ENCODE data around the gene TGIF1.
"Not testable (repeated sequence)": the region's sequence is repeated elsewhere in the genome, so short reads cannot be mapped to it uniquely, and the experiment has no call there.

TGIF1 gene

DNA sequence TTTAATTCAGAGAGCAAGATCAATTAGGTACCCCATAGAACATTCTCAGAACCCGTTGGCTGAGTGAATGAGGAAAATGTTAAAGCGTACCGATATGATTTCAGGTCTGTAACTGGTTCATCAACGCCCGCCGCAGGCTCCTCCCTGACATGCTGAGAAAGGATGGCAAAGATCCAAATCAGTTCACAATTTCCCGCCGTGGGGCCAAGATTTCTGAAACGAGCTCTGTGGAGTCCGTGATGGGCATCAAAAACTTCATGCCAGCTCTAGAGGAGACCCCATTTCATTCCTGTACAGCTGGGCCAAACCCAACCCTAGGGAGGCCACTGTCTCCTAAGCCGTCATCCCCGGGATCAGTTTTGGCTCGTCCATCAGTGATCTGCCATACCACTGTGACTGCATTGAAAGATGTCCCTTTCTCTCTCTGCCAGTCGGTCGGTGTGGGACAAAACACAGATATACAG lies 7.3 kb downstream of the TGIF1 start:
- DNase-seq, result no peak

DNA sequence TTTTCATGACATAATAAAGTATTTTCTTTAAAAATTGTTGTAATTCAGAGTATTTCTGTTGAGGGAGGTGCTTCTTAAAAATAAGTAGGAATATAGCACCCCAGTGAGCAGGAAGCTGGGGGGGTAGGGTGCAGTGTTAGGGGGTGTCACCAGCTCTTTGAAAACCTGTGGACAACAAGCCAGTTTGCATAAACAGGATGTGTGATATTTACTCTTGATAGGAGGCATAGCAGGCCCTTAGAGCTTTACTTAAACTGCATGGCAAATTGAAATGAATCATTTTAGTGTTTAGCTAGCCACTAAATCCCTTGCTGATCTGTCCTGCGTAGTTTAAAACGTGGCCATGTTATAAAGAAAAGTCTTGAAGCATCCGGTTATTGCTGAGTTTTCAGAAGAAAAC lies 8.4 kb downstream of the TGIF1 start:
- no peak for DNase-seq

DNA sequence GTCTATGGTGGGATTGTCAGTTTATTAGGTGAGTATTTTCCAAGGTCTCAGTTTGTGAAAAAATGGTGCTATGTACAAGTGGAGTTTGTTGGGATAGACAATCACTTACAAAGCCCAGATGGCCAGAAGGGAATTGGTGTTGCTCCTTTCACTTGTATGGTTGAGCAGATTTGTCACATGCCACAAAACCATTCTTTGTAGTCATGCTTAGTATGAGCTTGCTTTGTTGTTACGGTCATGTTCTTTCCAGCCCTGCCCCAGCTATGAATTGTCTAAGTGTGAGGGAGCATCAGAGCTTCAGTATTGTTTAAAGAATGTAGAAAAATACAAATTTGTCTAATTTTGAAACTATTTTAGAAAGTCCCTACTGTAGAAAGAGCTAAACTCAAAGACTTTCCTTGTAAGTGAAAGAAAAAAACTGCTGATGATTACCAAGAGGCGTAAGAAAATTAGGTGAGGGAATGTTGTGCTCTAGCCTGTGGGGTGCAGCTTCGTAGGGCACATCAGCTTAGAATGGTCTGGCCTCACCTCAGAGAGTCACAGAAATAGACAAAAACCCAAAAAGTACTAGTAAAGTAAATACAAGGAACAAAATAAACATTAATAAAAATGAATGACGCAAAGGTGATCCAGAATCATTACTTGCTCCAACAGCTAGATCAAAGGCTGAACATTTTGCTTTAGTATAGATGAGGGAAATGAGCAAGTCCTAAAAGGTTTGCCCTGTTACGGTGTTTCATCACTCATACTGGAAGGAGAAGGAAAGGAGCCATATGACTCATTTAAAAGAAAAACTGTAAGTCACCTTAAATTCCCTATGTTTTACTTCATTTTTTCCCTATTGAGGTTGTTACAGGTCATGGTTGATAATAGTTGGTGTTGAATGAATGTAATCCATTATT lies 9.2 kb downstream of the TGIF1 start:
- DNase-seq, result peak; percentile 29

DNA sequence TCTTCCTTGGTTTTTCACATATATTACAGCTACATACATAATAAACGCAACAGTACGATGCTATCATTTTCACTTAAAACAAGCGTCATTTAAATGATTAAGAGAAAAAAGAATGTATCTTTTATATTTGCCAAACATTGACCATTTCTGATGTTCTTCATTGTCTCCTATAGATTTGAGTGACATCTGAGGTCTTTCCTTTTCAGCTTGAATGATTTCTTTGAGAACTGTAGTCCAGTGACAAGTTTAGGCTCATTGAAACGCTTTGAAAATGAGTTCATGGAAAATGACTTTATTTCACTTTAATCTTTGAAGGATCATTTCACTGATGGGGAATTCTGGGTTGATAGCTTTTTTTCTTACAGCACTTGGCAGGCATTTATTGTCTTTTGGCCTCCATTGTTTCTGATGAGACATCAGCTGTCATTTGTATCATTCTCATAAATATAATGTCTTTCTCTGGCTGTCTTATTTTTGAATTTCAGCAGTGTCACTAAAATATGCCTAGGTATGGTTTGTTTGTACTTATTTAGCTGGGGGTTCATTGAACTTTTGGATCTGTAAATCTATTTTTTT lies 10.9 kb downstream of the TGIF1 start:
- no peak for DNase-seq

DNA sequence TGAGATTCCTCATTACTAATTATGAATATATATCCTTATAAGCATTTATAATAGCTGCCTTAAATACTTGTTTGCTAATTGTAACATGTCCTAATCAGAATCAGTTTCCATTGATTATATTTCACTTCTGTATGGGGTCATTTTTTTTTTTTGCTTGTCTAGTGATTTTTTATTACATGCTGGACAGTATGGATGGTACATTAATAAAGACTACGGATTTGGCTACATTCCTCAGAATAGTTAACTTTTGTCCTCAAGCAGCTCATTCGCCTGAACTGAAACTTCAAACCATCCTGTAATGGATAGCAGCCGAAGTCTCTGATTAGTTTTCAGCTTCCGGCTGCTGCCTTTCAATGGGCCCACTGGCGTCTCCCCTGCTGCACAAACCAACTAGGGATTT lies 11.7 kb downstream of the TGIF1 start:
- no peak for DNase-seq

DNA sequence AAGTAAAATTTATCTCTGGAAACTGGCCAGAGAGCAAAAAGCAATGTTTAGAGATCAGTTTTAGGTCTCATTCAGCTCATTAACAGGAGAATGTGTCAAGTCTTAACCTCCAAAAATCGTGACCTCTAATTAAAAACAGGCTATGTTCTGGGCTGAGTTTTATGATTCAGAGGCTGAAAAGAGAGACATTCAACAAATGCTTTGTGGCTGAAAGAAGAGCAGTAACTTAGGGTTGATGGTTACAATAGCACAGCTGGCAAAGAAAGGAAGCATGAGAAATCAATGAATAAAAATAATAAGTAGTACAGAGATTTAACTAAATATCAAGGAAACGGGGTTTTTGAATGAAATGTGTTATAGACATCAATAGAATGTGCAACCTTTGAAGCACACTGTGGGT lies 13.1 kb downstream of the TGIF1 start:
- no peak for DNase-seq

DNA sequence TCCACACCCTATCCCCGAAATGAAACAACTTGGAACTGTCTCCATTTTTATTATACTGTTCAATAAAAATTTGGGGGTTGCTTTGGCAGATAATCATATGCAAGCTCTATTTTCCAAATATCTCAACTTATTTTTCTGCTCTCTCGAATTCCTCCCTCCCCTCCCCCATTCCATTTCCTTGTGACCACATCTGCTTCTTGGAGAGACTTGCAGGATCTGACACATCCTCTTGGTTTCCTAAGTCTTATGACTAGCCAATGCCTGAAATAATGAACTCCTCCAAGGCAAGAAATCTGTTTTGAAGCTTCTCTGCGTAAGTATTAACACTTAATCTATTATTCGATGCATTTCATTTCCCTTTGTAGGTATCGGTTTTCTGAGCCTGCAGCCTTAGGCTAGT lies 16.1 kb downstream of the TGIF1 start:
- no peak for DNase-seq

DNA sequence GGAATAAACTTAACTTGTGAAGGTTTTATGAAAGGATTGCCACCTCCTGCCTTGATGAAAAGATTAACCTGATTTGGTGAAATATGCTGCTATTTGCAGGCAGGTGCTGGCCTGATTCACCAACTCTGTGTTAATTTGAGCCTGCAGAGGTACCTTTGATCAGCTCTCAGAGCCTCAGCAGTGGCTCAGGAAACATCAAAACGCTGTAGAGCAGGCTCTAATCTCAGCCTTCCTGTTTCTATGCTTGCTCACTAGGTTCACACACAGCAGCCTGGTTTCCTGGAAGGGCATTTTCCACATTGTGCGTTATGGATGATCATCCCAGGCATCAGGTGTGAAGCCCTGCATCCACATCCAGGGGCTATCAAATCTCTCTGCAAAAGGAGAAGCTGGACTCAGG lies 16.9 kb downstream of the TGIF1 start:
- no peak for DNase-seq

DNA sequence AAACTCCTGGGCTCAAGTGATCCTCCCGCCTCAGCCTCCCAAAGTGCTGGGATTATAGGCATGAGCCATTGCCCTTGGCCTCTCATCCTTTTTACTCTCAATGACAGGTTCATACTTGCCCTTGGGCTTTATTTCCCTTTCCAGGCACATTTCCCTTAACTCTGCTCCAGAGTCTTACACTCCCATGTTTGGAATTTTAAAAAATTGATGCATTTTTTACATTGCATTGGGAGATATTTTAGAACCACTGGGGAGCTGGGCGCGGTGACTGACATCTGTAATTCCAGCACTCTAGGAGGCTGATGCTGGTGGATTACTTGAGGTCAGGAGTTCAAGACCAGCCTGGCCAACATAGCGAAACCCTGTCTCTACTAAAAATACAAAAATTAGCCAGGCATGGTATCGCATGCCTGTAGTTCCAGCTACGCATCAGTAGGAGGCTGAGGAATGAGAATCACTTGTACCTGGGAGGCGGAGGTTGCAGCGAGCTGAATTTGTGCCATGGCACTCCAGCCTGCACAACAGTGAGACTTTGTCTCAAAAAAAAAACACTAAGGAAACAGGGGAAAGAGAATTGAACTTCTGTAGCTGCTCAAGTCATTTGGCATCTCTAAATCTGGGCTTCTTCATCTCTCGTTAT lies 18.2 kb downstream of the TGIF1 start:
- DNase-seq, result no peak

DNA sequence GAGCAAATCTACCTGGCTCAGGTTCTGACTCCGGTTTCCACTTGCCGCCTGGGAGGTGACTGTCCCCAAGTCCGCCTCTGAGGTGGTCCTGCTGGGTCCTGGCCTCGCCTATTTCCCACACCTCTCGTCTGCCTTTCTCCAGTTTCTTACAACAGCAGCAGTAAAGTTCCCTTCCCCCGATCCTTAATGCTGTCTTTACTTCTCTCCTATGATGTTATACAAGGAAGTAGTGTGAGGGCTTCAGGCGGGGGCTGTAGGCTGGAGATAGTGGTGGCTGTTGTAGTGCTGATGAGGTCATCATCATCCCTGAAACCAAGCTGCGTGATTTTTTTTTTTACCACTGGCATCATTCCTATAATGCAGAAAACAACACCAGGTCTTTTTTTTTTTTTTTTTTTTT lies 18.9 kb downstream of the TGIF1 start:
- no peak for DNase-seq

DNA sequence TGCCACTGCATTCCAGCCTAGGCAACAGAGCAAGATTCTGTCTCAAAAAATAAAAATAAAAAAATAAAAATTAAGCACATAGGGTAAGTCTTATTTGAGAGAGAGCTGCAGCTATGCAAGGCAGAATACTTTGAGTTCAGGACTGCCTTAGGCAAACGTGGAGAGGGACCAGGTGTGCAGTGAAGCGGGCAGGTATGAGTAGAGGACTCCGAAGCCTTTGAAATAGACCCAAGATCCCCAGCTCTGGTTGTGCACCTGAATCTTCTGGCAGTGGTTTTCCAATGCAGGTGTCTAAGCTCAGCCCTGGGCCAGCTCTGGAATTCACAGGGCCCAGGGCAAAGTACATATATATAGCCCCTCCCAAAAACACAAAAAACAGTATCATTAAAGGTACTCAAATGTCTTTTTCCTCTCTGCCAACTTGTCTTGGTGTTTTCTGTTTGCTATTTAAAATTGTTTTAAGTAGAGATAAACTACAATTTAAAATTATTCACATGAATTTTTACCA lies 21.2 kb downstream of the TGIF1 start:
- no peak for DNase-seq

DNA sequence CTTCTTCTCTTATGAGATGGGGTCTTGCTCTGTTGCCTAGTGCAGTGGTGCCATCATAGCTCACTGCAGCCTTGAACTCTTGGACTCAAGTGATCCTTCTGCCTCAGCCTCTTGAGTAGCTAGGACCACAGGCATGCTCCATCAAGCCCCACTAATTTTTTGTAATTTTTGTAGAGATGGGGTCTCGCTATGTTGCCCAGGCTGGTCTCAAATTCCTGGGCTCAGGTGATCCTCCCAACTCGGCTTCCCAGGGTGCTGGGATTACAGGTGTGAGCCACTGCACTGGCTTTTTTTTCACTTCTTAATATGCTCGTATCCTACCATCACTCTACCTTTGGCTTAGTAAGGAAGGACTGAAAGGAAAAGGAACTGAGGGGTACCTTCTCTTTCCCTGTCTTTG lies 22.1 kb downstream of the TGIF1 start:
- DNase-seq, result not testable (repeated sequence)

DNA sequence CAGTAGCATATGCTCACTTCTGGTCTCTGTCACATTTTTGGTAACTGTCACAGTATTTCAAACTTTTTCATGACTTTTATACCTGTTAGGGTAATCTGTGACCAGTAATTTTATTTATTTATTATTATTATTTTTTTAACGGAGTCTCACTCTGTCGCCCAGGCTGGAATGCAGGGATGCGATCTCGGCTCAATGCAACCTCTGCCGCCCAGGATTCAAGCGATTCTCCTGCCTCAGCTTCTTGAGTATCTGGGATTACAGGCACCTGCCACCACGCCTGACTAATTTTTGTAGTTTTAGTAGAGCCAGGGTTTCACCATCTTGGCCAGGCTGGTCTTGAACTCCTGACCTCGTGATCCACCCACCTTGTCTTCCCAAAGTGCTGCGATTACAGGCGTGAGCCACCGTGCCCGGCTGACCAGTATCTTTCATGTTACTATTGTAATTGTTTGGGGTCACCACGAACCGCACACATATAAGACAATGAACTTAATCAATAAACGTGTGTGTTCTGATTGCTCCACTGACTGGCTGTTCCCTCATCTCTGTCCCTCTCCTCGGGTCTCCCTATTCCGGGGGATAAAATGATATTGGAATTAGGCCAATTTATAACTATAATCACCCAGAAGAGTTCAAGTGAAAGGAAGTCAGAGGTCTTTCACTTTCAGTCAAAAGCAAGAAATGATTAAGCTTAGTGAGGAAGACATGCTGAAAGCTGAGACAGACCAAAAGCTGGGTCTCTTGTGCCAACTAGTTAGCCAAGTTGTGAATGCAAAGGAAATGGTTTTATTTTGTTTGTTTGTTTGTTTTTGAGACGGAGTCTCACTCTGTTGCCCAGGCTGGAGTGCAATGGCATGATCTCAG lies 22.9 kb downstream of the TGIF1 start:
- no peak for DNase-seq

DNA sequence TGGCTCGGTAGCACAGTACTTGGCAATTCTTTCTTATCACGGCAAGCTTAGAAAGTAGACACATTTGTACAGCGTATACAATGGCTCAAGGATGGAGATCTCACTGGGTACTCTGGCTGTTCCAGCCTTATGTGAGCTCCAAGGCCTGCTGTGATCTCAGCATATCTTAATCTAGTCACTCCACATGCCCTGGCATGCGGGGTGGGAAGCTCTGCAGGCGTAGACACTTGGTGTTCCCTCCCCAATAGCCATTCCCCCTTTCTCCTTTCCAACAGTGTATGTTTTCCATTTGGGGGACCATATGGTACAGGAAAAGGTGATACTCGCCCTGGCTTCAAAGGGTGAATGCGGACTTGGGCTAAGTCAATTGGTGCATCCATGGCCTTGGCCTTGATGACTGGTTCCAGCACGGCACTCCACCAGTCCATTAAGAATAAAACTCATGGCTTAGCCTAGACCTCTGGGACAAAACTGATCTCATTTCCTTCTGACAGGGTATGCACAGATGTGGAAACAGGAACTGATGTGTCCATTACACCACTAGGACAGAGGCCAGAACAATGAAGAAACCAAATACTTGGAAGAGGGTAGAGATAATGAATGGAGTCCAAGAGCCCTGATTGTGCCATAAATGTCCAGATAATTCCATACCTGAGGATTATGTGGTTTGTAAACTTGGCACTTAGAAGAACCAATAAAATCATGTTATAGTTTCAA lies 28.4 kb downstream of the TGIF1 start:
- no peak for DNase-seq

DNA sequence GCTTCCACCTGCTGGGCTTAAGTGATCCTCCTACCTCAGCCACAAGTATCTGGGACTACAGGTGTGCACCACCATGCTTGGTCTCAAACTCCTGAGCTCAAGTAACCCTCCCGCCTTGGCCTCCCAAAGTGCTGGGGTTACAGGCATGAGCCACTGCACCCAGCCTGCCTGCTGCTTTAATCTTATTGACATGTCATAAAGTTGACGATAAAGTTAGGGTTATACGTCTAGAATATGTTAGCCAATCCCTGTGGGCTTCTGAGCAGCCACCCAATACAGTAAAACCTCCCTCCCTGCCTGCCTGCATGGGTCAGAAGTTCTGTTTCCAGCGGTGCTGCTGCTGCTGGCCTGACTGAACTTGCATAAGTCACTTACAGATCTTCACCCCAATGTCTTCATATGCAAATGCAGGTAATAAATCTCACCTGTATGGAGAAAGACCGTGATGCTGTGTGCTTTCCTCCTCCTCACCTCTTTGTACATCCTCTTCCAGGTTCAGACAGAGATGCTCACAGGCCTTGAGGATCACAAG lies 30.1 kb downstream of the TGIF1 start:
- no peak for DNase-seq

DNA sequence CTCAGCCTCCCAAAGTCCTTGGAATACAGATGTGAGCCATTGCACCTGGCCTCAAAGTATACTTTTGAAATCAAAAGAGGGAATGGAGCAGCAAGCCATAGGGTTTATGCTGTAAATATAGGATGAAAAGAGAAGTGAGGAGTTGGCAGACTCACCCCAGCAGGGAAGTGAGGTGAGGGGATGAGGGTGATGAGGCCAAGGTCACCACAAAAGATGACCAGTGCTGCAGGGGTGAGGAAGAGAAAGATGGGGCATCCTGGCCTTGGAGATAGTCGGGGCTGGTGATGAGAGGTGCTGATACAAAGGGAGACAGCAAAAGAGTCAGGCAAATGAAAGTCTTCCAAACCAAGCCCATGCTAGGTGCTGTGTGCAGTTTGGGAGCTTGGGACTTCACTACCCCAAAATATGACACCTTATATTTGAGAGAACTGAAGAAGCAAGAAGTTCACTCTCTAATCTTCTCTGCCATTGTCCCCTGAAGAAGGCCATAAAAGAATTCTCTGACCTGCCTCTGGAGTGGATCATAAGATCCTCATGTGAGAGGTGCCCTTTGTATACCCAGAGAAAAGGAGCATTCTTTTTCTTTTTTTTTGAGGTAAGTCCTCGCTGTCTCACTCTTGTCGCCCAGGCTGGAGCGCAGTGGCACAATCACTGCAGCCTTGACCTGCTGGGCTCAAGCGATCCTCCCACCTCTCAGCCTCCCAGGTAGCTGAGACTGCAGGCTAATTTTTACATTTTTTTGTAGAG lies 31.0 kb downstream of the TGIF1 start:
- DNase-seq, result no peak

DNA sequence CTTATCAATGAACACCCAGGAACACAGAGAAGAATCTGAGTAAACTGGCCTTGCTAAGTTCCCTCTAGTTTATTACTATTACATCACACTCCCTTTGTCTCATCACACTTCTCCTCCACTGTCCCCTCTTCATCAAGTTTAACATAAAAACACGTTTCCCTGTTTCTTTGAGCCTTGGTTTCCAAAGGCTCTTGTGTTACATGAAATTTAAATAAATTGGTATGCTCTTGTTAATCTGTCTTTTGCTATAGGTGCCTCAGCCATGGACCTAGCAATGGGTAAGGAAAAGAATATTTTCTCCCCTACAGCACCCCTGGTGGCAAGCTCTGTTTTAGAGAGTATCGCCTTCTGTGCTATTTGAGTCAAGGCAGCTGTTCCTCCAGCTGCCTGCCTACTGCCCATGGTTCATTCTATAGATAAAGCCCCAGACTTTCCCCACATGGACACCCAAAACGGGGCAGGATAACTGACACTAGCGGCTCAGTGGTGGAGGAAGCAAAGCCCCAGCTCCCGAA lies 31.8 kb downstream of the TGIF1 start:
- peak; percentile 16 for DNase-seq

DNA sequence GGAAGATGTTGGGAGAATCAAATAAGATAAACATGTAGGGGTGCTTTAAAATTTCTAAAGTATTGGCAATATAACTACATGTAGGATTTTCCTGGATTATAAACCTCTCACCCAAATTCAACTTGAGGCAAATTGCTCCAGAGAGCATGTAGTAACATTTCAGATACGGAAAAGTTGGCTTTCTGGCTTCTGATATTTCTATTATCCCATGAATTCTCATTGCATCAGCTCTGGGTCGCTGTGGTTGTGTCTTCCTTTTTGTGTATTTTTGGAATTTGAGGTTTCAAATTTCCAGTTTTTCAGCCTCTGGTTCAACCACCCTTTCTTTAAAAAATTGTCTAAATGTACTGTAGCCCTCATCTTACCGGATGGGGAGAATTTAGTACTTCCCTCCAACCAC lies 32.3 kb downstream of the TGIF1 start:
- no peak for DNase-seq

DNA sequence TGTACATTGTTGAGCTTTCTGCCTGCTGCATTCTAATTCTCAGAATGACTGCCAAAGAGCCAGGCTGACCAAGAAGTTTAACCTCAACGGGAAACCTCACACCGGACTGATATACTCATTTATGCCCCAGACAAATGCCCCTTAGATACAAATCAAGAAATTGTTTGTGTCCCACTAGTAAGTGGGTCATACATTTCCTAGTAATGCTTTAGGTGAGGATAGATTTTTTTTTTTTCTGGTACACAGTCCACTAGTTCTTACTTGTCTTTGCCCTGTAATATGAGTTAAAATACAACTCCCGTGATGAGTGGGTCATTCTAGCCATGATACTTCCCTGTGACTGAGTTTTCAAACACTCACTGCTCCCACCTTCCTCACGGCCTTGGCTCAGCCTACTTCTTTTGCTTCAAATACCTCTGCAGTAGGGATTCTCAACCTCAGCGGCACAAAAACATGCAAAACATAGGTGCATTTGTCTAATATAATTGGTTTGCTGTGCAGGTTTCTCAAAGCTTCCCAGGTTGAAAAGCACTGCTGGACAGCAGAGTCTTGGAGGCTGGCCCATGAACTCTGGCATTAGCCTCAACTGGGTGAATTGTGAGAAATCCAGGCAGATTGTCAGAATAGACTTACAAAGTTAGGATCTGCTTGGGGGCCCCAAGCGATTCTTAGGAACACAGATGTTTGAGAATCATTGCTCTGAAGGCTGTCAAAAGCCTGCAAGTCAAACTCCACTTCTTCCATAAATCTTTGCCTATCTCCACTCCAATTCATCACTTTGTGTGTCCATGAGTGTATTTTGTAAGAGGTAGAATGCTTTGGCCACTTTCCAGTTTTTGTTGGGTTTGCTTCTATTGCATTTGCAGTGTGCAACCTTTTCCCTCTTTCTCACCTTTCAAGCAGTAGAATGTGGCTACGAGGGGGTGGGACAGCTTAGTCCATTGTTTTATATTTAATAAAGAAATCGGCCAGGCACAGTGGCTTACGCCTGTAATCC lies 35.5 kb downstream of the TGIF1 start:
- DNase-seq, result no peak

DNA sequence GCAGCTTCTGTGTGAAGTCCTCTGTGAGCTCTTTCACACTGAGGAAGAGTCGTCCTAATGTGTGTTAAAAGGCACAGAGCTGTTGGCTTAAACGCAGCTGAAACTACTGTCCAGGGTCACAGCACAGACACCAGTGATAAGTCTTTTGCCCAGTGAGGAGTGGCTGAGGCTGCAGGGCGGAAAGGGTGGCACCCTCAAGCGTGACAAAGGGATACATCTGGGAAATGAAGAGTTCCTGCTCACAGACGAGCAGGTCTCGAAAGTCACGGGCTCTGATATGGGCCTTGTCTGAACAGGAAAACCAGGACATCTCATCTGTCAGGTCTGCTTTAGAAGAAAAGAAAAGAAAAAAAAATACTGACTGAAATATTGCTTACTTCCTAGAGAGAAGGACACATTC lies 36.5 kb downstream of the TGIF1 start:
- DNase-seq, result no peak

Data from activated naive CD4-positive, alpha-beta T cell treated with Interleukin-2 at 50 U/mL for 16 hours (primary cell).